ENCODE data around the gene CEP95.

GRCh38 chr17:64538508-64539130 is 31.8 kb downstream of the CEP95 start:
- TF ChIP-seq HMGXB4 (CRISPR knock-in tag; IDR thresholded peaks at IDR 0.05) (no peak), CTCF (IDR thresholded peaks at IDR 0.05) (no peak), ELF4 (CRISPR knock-in tag; IDR thresholded peaks at IDR 0.05; ENCODE audit: low read depth) (no peak), PREB (CRISPR knock-in tag; IDR thresholded peaks at IDR 0.05; ENCODE audit: borderline replicate concordance) (no peak), NFE2L1 (CRISPR knock-in tag; IDR thresholded peaks at IDR 0.05) (no peak), GTF2I (CRISPR knock-in tag; conservative IDR thresholded peaks at IDR 0.05) (no peak), SP1 (CRISPR knock-in tag; conservative IDR thresholded peaks at IDR 0.05) (no peak), HMGA2 (CRISPR knock-in tag; IDR thresholded peaks at IDR 0.05) (no peak), SMAD4 (CRISPR knock-in tag; IDR thresholded peaks at IDR 0.05) (no peak), ATF1 (CRISPR knock-in tag; IDR thresholded peaks at IDR 0.05) (no peak)

Data from WTC11 (cell line).